GM18520 (cell line): ENCODE measurements around the gene TRIP12.
"Not testable (repeated sequence)": the region's sequence is repeated elsewhere in the genome, so short reads cannot be mapped to it uniquely, and the experiment has no call there.

ENCODE experiments used
- ATAC-seq: cut with Tn5 transposase; IDR thresholded peaks from one replicate; pipeline ENCODE4 v1.9.1; 2021; ENCODE audit not compliant: unreplicated experiment

The TRIP12 gene

GRCh38 chr2:229921101-229921891 lies 513 bp downstream of the TRIP12 start:
- peak; percentile 5 for ATAC-seq

- no peak for ATAC-seq
Measured at GRCh38 chr2:229920011-229920641, 1.7 kb downstream of the TRIP12 start.

- ATAC-seq: no peak
Measured at GRCh38 chr2:229917793-229918192, 4.0 kb downstream of the TRIP12 start.

GRCh38 chr2:229914171-229914570 lies 7.6 kb downstream of the TRIP12 start:
- no peak for ATAC-seq

- peak; percentile 39 for ATAC-seq
Measured at GRCh38 chr2:229910832-229911412, 10.9 kb downstream of the TRIP12 start.

- peak; percentile 4 for ATAC-seq
Measured at GRCh38 chr2:229910147-229910831, 11.5 kb downstream of the TRIP12 start.

- no peak for ATAC-seq
Measured at GRCh38 chr2:229909090-229909489, 12.7 kb downstream of the TRIP12 start.

GRCh38 chr2:229905601-229906000 lies 16.2 kb downstream of the TRIP12 start:
- no peak for ATAC-seq

GRCh38 chr2:229903037-229903436 lies 18.8 kb downstream of the TRIP12 start:
- no peak for ATAC-seq

- ATAC-seq: no peak
Measured at GRCh38 chr2:229901819-229902218, 20.0 kb downstream of the TRIP12 start.

- ATAC-seq: not testable (repeated sequence)
Measured at GRCh38 chr2:229900514-229900913, 21.3 kb downstream of the TRIP12 start.

GRCh38 chr2:229900012-229900411 lies 21.8 kb downstream of the TRIP12 start:
- no peak for ATAC-seq

- ATAC-seq: no peak
Measured at GRCh38 chr2:229899604-229900003, 22.2 kb downstream of the TRIP12 start.

GRCh38 chr2:229896857-229897256 lies 25.0 kb downstream of the TRIP12 start:
- no peak for ATAC-seq

GRCh38 chr2:229889023-229889422 lies 32.8 kb downstream of the TRIP12 start:
- no peak for ATAC-seq

- no peak for ATAC-seq
Measured at GRCh38 chr2:229888031-229888430, 33.8 kb downstream of the TRIP12 start.

- ATAC-seq: no peak
Measured at GRCh38 chr2:229887441-229887840, 34.4 kb downstream of the TRIP12 start.

- ATAC-seq: peak; percentile 58
Measured at GRCh38 chr2:229884775-229885699, 36.8 kb downstream of the TRIP12 start.

- no peak for ATAC-seq
Measured at GRCh38 chr2:229882583-229882982, 39.2 kb downstream of the TRIP12 start.

GRCh38 chr2:229880892-229881586 lies 40.8 kb downstream of the TRIP12 start:
- ATAC-seq: no peak
